MM.1S (cell line): Measurements from ENCODE around the gene FBLN2.
"Not testable (repeated sequence)": the region's sequence is repeated elsewhere in the genome, so short reads cannot be mapped to it uniquely, and the experiment has no call there.

Experiments
- DNase-seq: peaks from one replicate; pipeline ENCODE4 v3.0.0-alpha.2; 2015
- H2AFZ ChIP-seq: fragments of 300-600 bp; sonication (generic); 2 replicates; pipeline ENCODE4 v1.6.0; 2016; ENCODE audit warnings: antibody characterized with exemption, low read length
- H3F3A ChIP-seq: fragments of 300-600 bp; sonication (generic); 2 replicates; pipeline ENCODE4 v1.6.1; 2016; ENCODE audit warnings: mild to moderate bottlenecking, antibody characterized with exemption, low read length, moderate library complexity, mixed read lengths; ENCODE audit not compliant: insufficient read depth
- H3K27ac ChIP-seq: fragments of 300-600 bp; sonication (generic); 2 replicates; pipeline ENCODE4 v1.5.1; 2016; ENCODE audit warnings: mild to moderate bottlenecking, low read length
- H3K27me3 ChIP-seq: fragments of 300-600 bp; sonication (generic); replicated peaks from 2 replicates; pipeline ENCODE4 v1.6.0; 2016; ENCODE audit warnings: low read length; ENCODE audit not compliant: insufficient read depth
- H3K36me3 ChIP-seq: fragments of 300-600 bp; sonication (generic); replicated peaks from 2 replicates; pipeline ENCODE4 v1.6.1; 2016; ENCODE audit warnings: mild to moderate bottlenecking, low read length, mixed read lengths; ENCODE audit not compliant: insufficient read depth
- H3K4me1 ChIP-seq: fragments of 300-600 bp; sonication (generic); 2 replicates; pipeline ENCODE4 v1.6.1; 2016; ENCODE audit warnings: low read length, mixed read lengths
- H3K4me2 ChIP-seq: fragments of 300-600 bp; sonication (generic); 2 replicates; pipeline ENCODE4 v1.6.0; 2016; ENCODE audit warnings: low read depth, low read length
- H3K4me3 ChIP-seq: fragments of 300-600 bp; sonication (generic); 2 replicates; pipeline ENCODE4 v1.5.1; 2016; ENCODE audit warnings: low read length, mixed read lengths
- H3K79me2 ChIP-seq: fragments of 300-600 bp; sonication (generic); 2 replicates; pipeline ENCODE4 v1.6.1; 2016; ENCODE audit warnings: mixed run types, low read length, mixed read lengths
- H3K9ac ChIP-seq: fragments of 300-600 bp; sonication (generic); 2 replicates; pipeline ENCODE4 v1.6.1; 2016; ENCODE audit warnings: low read length, mixed read lengths
- H3K9me2 ChIP-seq: fragments of 300-600 bp; sonication (generic); replicated peaks from 2 replicates; pipeline ENCODE4 v1.6.1; 2016; ENCODE audit warnings: mild to moderate bottlenecking, low read length, mixed read lengths; ENCODE audit not compliant: insufficient read depth
- H3K9me3 ChIP-seq: fragments of 300-600 bp; sonication (generic); replicated peaks from 2 replicates; pipeline ENCODE4 v1.6.1; 2016; ENCODE audit warnings: mild to moderate bottlenecking, low read length, mixed read lengths; ENCODE audit not compliant: insufficient read depth
- H4K20me1 ChIP-seq: fragments of 300-600 bp; sonication (generic); 2 replicates; pipeline ENCODE4 v1.6.1; 2016; ENCODE audit warnings: mild to moderate bottlenecking, low read length, moderate library complexity, mixed read lengths; ENCODE audit not compliant: insufficient read depth
- CTCF ChIP-seq: fragments of 300-600 bp; sonication (generic); IDR thresholded peaks from 2 replicates; pipeline ENCODE4 v1.5.1; 2016; ENCODE audit warnings: antibody characterized with exemption, low read length, mixed read lengths
- EZH2 ChIP-seq: fragments of 300-600 bp; sonication (generic); optimal IDR thresholded peaks from 2 replicates; pipeline ENCODE3; 2017; ENCODE audit warnings: low read depth, mild to moderate bottlenecking, antibody characterized with exemption, low read length, mixed read lengths
- EZH2phosphoT487 ChIP-seq: fragments of 300-600 bp; sonication (generic); IDR thresholded peaks from 2 replicates; pipeline ENCODE4 v1.6.1; 2018; ENCODE audit warnings: antibody characterized with exemption, low read length

FBLN2 gene

DNA sequence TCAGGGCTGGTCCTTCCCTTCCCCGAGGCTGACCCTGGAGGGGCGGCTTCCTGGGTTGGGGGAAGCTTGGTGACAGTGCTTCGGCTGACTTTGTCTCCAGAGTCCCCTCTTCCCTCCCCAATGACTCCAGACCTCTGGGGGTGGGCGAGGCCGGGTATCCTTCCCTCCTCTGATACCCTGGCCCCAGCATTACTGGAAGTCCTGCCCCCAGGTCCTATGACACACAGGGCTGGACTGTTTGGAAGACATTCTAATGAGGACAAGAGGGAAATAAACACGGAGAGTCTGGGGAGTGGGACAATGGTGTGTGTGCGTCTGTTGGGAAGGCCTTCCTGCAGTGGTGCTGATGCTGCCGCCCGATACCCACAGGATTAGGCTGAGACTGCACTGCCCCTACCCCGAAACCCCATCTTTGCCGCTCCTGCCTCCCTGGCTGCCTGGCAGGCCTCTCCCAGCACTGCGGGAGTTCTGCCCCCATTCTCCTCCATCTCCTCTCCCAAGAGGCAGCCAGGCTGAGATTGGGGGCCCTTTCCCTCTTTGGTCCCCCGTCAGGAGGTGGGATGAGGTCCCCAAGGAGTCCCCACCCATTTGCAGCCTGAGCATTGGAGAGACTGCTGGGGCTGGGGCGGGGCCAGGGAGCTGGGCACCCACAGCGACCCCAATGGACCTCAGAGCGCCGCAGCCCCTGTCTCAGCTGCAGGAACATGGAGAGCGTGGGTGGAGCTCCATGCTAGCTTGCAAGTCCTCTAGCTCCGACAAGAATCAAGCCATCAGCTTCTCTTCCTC is 29.7 kb upstream of the FBLN2 start:
- H3K9me3 ChIP-seq, result no peaks in the 10 kb centered on the region
- no peaks in the 10 kb centered on the region for H3F3A ChIP-seq
- no peaks in the 10 kb centered on the region for H3K9me2 ChIP-seq
- no peaks in the 10 kb centered on the region for H3K36me3 ChIP-seq
- H3K79me2 ChIP-seq, result no peaks in the 10 kb centered on the region
- no peak overlapping the region for H3K9ac ChIP-seq
- H4K20me1 ChIP-seq, result no peaks in the 10 kb centered on the region
- no peak overlapping the region for H3K4me2 ChIP-seq
- H3K27me3 ChIP-seq, result peaks cover 99% of the 10 kb centered on the region
- H3K4me1 ChIP-seq, result no peaks in the 10 kb centered on the region
- no peak for DNase-seq
- no peak for TF ChIP-seq EZH2
- no peak for TF ChIP-seq CTCF
- TF ChIP-seq EZH2phosphoT487, result no peak
- no peak overlapping the region for H3K27ac ChIP-seq
- no peak overlapping the region for H2AFZ ChIP-seq
- H3K4me3 ChIP-seq, result no peak overlapping the region

DNA sequence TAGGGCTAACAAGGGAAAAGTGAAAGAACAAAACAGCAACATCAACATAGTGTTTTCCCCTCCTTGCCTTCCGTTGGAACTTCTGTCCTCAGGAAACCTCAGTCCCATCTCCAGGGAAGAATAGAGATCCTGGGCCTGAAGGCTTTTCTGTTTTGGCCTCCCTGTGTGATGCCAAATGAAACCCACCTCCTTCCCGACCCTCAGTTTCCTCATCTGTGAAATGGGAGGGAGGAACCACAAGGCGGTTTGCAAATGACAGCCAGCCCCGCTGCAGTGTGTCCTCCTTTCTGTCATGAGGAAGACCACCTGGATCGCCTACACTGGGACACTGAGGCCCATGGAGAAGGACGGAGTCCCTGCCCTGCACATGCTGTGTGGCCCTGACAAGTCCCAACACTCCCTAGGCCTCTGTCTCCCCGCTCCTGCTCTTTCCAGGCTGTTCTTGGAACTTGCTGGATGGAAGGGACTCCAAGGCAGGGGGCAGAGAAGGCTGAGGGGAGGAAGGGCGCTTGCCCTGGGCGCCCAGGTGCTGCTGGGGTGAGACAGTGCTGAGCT is 28.5 kb upstream of the FBLN2 start:
- H3K36me3 ChIP-seq, result no peaks in the 10 kb centered on the region
- peaks cover 98% of the 10 kb centered on the region for H3K27me3 ChIP-seq
- H3K4me1 ChIP-seq, result no peaks in the 10 kb centered on the region
- H3K79me2 ChIP-seq, result no peaks in the 10 kb centered on the region
- no peak overlapping the region for H3K4me2 ChIP-seq
- H4K20me1 ChIP-seq, result no peaks in the 10 kb centered on the region
- no peaks in the 10 kb centered on the region for H3K9me2 ChIP-seq
- no peaks in the 10 kb centered on the region for H3F3A ChIP-seq
- no peak for DNase-seq
- H2AFZ ChIP-seq, result no peak overlapping the region
- TF ChIP-seq CTCF (no peak), EZH2 (no peak), EZH2phosphoT487 (no peak)
- no peak overlapping the region for H3K27ac ChIP-seq
- H3K4me3 ChIP-seq, result no peak overlapping the region
- no peak overlapping the region for H3K9ac ChIP-seq
- no peaks in the 10 kb centered on the region for H3K9me3 ChIP-seq

DNA sequence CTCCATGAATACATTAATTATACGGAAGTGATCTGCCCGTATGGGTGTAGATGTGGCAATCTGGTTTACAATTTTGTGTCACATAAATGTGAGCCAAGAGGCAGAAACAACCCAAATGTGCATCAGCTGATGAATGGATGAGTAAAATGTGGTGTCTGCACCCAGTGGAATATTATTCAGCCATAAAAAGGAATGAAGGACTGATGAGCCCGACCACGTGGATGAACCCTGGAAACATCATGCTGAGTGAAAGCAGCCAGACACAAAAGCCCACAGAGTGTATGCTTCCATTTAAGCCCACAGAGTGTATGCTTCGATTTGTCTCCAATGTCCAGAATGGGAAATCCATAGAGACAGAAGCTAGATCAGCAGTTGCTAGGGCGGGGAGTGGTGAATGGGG is 27.6 kb upstream of the FBLN2 start:
- Histone ChIP-seq H3K9me2 (no peaks in the 10 kb centered on the region), H3K27me3 (peaks cover 98% of the 10 kb centered on the region), H3K4me1 (no peaks in the 10 kb centered on the region), H3K9me3 (no peaks in the 10 kb centered on the region), H3K9ac (no peak overlapping the region), H3K27ac (no peak overlapping the region), H4K20me1 (no peaks in the 10 kb centered on the region), H3F3A (no peaks in the 10 kb centered on the region), H3K36me3 (no peaks in the 10 kb centered on the region), H3K4me3 (no peak overlapping the region), H3K79me2 (no peaks in the 10 kb centered on the region), H3K4me2 (no peak overlapping the region), H2AFZ (no peak overlapping the region)
- TF ChIP-seq EZH2phosphoT487 (no peak), EZH2 (no peak), CTCF (no peak)
- DNase-seq, result no peak

- H3F3A ChIP-seq, H3K4me2 ChIP-seq, H3K9me2 ChIP-seq: not testable (repeated sequence)
Measured at GRCh38 chr3:13521749-13522148, 27.2 kb upstream of the FBLN2 start.

More at GRCh38 chr3:13521749-13522148, 27.2 kb upstream of the FBLN2 start:
- not testable (repeated sequence) for H3K79me2 ChIP-seq, H3K27ac ChIP-seq, H4K20me1 ChIP-seq, H3K4me3 ChIP-seq, H3K9ac ChIP-seq, H2AFZ ChIP-seq, H3K4me1 ChIP-seq, DNase-seq, H3K36me3 ChIP-seq, H3K9me3 ChIP-seq
- peaks cover 98% of the 10 kb centered on the region for H3K27me3 ChIP-seq
